Measurements from ENCODE around the gene KCNT1. TPM values are rescaled to one million over a fixed set of nuclear protein-coding genes. Genes with fewer than 3 reads are reported as not detected.

Gene KCNT1
- polyA plus RNA-seq, 1 experiment: not detected

DNA sequence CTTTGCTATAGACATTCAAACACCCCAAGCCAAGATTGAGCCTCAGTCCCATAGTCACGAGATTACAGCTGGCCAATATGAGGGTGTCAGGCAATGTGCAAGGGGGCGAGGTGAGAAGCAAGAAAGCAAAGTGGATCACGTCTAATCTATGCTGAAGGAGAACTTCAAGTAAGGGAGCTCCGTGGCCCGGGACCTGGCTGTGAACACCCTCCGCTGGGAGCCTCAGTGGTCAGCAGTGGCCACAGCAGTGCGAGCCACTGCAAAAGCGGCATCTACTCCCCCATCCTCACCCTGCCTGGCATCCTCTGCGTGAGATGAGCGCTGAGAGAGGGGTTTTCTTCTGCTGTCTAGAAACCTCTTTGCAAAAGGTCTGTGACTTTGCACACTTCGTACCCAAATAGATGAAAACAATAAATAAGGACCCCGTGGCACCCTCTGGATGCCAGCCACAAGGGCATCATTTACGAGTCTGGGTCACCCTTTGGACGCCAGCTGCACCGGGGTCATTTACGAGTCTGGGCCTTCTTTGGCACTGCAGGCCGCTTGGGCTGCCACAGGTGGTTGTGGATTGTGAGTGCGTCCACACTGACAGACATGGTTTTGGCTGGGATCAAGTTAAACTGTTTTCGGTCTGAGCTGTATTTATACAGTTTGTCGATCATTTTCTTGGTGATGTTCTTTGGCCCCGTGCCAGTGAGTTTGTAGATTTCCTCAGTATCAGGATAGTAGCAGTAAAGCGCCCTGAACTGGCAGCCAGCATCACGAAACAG is 109.0 kb downstream of the KCNT1 start:
- no peaks in the 10 kb centered on the region for H3K27me3 ChIP-seq (ENCODE audit: control insufficient read depth, insufficient read depth, low read length)
- no peak for DNase-seq (ENCODE audit: low read depth)
- H3K4me3 ChIP-seq (ENCODE audit: low read depth, low read length): no peak overlapping the region
- TF ChIP-seq, protein P1, sequence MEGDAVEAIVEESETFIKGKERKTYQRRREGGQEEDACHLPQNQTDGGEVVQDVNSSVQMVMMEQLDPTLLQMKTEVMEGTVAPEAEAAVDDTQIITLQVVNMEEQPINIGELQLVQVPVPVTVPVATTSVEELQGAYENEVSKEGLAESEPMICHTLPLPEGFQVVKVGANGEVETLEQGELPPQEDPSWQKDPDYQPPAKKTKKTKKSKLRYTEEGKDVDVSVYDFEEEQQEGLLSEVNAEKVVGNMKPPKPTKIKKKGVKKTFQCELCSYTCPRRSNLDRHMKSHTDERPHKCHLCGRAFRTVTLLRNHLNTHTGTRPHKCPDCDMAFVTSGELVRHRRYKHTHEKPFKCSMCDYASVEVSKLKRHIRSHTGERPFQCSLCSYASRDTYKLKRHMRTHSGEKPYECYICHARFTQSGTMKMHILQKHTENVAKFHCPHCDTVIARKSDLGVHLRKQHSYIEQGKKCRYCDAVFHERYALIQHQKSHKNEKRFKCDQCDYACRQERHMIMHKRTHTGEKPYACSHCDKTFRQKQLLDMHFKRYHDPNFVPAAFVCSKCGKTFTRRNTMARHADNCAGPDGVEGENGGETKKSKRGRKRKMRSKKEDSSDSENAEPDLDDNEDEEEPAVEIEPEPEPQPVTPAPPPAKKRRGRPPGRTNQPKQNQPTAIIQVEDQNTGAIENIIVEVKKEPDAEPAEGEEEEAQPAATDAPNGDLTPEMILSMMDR (IDR thresholded peaks at IDR 0.05; ENCODE audit: insufficient read depth, low read depth, low read length): no peak
- POLR2A ChIA-PET: no interaction called here
- peaks cover 17% of the 10 kb centered on the region for H3K36me3 ChIP-seq (ENCODE audit: control insufficient read depth, insufficient read depth, low read length)
- CTCF ChIA-PET: interaction anchor here (0.9 to 1.7 kb wide), 3 partner anchors 13 to 311 kb away, joined by 3 to 6 read pairs (median 5); no protein-coding TSS in a partner anchor

DNA sequence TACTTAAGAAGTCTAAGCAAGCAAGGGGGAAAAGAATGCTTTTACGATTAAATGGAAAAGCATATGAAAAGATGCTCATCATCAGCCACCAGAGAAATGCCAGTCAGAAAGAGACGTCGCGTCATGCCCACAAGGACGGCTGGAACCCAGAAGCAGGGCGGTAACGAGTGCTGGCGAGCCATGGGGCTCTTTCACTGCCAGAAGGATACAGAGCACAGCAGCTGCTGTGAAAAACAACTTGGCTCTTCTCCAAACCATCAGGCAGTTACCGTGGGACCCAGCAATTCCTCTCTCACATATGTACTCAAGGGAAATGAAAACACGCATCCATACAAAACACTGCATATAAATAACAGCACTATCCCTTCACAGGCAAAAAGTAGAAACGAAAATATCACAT is 109.8 kb downstream of the KCNT1 start:
- no peak overlapping the region for H3K4me3 ChIP-seq (ENCODE audit: low read depth, low read length)
- ChIA-PET CTCF (interaction anchor here (0.9 to 1.7 kb wide), 2 partner anchors 13 to 14 kb away, joined by 3 to 6 read pairs; no protein-coding TSS in a partner anchor), POLR2A (no interaction called here)
- peaks cover 25% of the 10 kb centered on the region for H3K36me3 ChIP-seq (ENCODE audit: control insufficient read depth, insufficient read depth, low read length)
- DNase-seq (ENCODE audit: low read depth): no peak
- TF ChIP-seq, protein P1 (IDR thresholded peaks at IDR 0.05; ENCODE audit: insufficient read depth, low read depth, low read length): no peak
- no peaks in the 10 kb centered on the region for H3K27me3 ChIP-seq (ENCODE audit: control insufficient read depth, insufficient read depth, low read length)

DNA sequence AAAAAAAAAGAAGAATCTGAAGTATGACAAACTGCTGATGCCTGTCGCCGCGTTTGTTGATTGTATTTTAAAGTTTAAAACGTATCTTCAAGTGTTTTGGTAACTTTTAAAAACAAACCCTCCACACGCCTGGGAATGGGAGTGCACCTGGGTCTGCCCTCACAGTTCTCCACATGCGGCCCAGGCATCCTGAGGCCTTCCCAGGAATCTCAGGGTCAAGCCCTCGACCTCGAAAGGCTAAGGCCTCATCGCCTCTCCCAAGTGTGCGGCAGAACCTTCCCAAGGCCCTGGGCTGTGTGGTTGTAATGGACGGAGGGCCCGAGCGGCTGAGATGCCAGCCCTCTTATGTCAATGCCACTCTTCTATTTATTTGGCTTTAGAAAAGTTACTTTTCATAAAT is 111.0 kb downstream of the KCNT1 start:
- DNase-seq (ENCODE audit: low read depth): no peak
- H3K36me3 ChIP-seq (ENCODE audit: control insufficient read depth, insufficient read depth, low read length): peaks cover 31% of the 10 kb centered on the region
- ChIA-PET CTCF (no interaction called here), POLR2A (no interaction called here)
- H3K4me3 ChIP-seq (ENCODE audit: low read depth, low read length): no peak overlapping the region
- TF ChIP-seq, protein P1 (IDR thresholded peaks at IDR 0.05; ENCODE audit: insufficient read depth, low read depth, low read length): no peak
- H3K27me3 ChIP-seq (ENCODE audit: control insufficient read depth, insufficient read depth, low read length): no peaks in the 10 kb centered on the region

DNA sequence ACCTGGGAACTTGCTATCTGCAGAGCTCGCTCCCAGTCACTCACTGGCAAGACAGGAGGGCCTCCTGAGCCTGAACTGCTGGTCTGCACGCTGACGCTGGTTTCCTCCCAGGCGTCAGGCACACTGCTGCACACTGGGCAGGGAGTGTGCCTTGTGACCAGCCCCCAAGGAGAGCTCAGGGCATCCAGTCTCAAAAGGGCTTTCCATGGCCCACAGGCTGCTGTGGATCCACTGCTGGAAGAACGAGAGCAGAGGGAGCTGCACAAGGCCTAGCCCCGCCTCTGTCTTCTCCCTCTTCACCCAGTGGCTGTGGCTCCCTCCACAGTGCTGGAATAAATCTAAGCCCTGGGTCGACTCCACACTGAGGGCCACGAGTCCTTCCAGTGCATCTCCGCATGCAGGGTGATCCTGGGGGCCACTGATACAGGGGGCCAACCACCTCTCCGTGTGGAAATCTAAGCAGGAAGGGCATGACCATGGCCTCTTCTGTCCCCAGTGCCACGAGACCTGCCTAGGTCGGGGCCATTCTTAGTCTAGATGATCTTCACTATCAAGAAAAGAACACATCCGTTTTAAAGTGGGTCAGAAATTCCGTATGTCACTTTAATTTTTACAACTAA is 111.8 kb downstream of the KCNT1 start:
- Histone ChIP-seq H3K27me3 (ENCODE audit: control insufficient read depth, insufficient read depth, low read length) (no peaks in the 10 kb centered on the region), H3K4me3 (ENCODE audit: low read depth, low read length) (no peak overlapping the region), H3K36me3 (ENCODE audit: control insufficient read depth, insufficient read depth, low read length) (peaks cover 37% of the 10 kb centered on the region)
- TF ChIP-seq, protein P1 (IDR thresholded peaks at IDR 0.05; ENCODE audit: insufficient read depth, low read depth, low read length): no peak
- CTCF ChIA-PET: no interaction called here
- DNase-seq (ENCODE audit: low read depth): no peak
- POLR2A ChIA-PET: no interaction called here

DNA sequence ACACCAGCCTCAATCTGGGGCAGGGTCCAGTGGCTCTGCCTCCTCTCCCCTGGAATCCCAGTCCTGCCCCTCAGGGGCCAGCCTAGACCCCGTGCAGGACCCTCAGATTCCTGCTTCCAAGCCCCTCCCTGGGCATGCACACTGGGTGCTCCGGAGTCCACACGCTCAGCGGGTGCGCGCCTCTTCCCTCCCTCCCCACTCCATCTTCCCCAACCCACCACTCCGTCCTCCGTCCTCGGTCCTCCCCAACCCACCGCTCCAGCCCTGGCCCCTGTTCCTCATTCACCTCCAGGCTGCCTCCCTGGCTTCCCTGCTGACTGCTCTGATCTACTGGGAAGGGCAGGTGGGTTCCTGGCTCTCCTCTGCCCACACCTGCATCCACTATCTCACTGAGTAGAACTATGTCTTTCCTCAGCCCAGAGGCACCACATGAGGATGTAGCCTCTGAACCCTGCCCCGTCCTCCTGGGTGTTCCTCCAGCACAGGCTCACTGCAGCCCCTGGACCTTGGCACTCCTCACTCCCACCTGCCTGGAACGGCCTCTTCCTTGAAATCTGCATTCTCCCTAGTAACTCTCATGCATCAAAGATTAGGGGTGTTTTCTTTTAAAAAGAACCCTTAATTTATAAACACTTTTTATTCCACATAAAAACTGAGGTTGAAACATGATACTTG is 112.6 kb downstream of the KCNT1 start:
- H3K4me3 ChIP-seq (ENCODE audit: low read depth, low read length): no peak overlapping the region
- DNase-seq (ENCODE audit: low read depth): no peak
- POLR2A ChIA-PET: no interaction called here
- TF ChIP-seq, protein P1 (IDR thresholded peaks at IDR 0.05; ENCODE audit: insufficient read depth, low read depth, low read length): no peak
- CTCF ChIA-PET: no interaction called here
- peaks cover 39% of the 10 kb centered on the region for H3K36me3 ChIP-seq (ENCODE audit: control insufficient read depth, insufficient read depth, low read length)
- no peaks in the 10 kb centered on the region for H3K27me3 ChIP-seq (ENCODE audit: control insufficient read depth, insufficient read depth, low read length)

All from BJ (cell line).